Testis (tissue), 2 donors: Measurements from ENCODE around the gene ATXN7L1.

Experiments used
- CTCF ChIP-seq, 3 experiments: fragments of 450-650 bp in 2 of 3; fragments of 200-600 bp in 1 of 3; sonication (generic) in 1 of 3; IDR thresholded peaks; one replicate each; pipeline ENCODE4 v1.5.1; 2016 to 2019; ENCODE audit warnings: antibody characterized with exemption in 3 of 3, mild to moderate bottlenecking in 2 of 3, moderate library complexity in 1 of 3
- POLR2A ChIP-seq: fragments of 450-650 bp; IDR thresholded peaks from one replicate; pipeline ENCODE4 v1.6.1; 2017; ENCODE audit warnings: antibody characterized with exemption, mild to moderate bottlenecking, moderate library complexity

DNA sequence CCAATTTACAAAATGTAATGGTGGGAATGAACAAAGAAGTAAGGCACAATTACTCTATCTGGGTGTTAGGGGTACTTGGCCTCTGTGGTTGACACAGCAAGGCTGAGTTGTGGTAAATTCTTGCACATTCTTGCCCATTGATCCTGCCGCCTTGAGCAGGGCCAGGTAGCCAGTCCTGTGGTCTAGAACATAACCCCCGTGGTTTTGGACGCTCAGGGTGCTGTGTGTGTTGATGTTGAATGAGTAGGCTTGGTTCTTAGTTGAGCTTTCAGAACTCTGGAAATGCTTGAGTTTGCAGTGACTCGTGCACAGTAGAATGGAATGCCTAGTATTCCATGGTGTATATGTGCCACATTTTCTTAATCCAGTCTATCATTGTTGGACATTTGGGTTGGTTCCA is 44.4 kb upstream of the ATXN7L1 start:
- TF ChIP-seq CTCF (IDR thresholded peaks at IDR 0.05) (no peak), POLR2A (no peak)
